Prostate gland (tissue), 2 donors: ENCODE results near the gene SLC28A1. TPM values are rescaled to one million over a fixed set of nuclear protein-coding genes. Genes with fewer than 3 reads are reported as not detected.

ENCODE experiments used
- DNase-seq: peaks from one replicate; pipeline ENCODE4 v3.0.0-alpha.2; 2019; ENCODE audit warnings: low spot score
- H3K27ac ChIP-seq, 2 donors: fragments of 200-600 bp; sonication (generic); 2 replicates each; pipeline ENCODE4 v1.5.1; 2017 to 2019
- H3K27me3 ChIP-seq: fragments of 200-600 bp; sonication (generic); replicated peaks from 2 replicates; pipeline ENCODE4 v1.5.1; 2019; ENCODE audit not compliant: insufficient read depth
- H3K36me3 ChIP-seq, 2 donors: fragments of 200-600 bp; sonication (generic); 1 replicate in 1 of 2; 2 replicates in 1 of 2; pipeline versions ENCODE4 v1.5.1 to v1.8.1; 2017 to 2019
- H3K4me1 ChIP-seq: fragments of 200-600 bp; sonication (generic); replicated peaks from 2 replicates; pipeline ENCODE4 v1.5.1; 2019
- H3K4me3 ChIP-seq, 2 donors: fragments of 200-600 bp; sonication (generic); 2 replicates each; pipeline ENCODE4 v1.5.1; 2017 to 2019
- H3K9me3 ChIP-seq: fragments of 200-600 bp; sonication (generic); 2 replicates; pipeline ENCODE4 v1.5.1; 2017
- POLR2A ChIP-seq: fragments of 450-650 bp; IDR thresholded peaks from one replicate; pipeline ENCODE4 v1.6.1; 2016; ENCODE audit warnings: antibody characterized with exemption, mild to moderate bottlenecking
- POLR2AphosphoS5 ChIP-seq: sonication (generic); formaldehyde crosslinking; IDR thresholded peaks from one replicate; pipeline ENCODE4 v1.6.1; 2017; ENCODE audit warnings: antibody characterized with exemption
- WGBS: methylation state at CpG from one replicate; pipeline ENCODE4 v1.1.5; 2018; 5-methylcytosine and 5-hydroxymethylcytosine counted together
- intact Hi-C: fragments of 100-400 bp; cut with DNase I; formaldehyde crosslinking; loops from one replicate; pipeline ENCODE4 v1.14.2; 2022
- total RNA-seq, 2 donors: library from RNA; depleted of rRNA; stranded (reverse); fragments of >200 nt; gene quantifications; one replicate each; pipeline ENCODE4 v1.1.0, GENCODE V29; 2016
- TF ChIP-seq, protein P1 (sequence below), 4 experiments: fragments of 200-600 bp in 2 of 4; fragments of 450-650 bp in 2 of 4; sonication (generic) in 2 of 4; IDR thresholded peaks; 1 replicate in 3 of 4; 2 replicates in 1 of 4; pipeline ENCODE4 v1.5.1; 2016 to 2019; ENCODE audit warnings: antibody characterized with exemption in 4 of 4, mild to moderate bottlenecking in 2 of 4, moderate library complexity in 2 of 4

SLC28A1 gene
- total RNA-seq, 2 donors from 2014 or later: not detected

DNA sequence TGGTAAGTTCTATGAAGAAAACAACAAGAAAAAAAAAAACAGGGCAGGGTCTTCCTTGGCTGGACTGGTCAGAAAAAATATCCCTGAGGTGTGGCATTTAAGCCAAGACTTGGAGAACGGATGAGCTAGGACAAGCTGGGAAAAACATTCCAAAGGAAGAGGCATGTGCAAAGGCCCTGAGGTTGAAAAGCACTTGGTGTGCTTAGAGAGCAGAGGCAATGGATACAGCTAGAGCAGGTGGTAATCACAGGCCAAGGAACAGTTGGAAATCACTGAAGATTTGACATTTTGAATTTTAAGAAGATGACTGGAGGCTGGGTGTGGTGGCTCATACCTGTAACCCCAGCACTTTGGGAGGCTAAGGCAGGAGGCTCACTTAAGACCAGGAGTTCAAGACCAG lies 54.3 kb downstream of the SLC28A1 start:
- H3K27ac ChIP-seq: no peak overlapping the region
- H3K36me3 ChIP-seq: no peaks in the 10 kb centered on the region
- no peaks in the 10 kb centered on the region for H3K27me3 ChIP-seq
- 96% methylated on average over 1 of the region's 1 CpG for WGBS
- no peaks in the 10 kb centered on the region for H3K4me1 ChIP-seq
- TF ChIP-seq POLR2AphosphoS5: no peak
- TF ChIP-seq POLR2A: no peak
- TF ChIP-seq, protein P1, sequence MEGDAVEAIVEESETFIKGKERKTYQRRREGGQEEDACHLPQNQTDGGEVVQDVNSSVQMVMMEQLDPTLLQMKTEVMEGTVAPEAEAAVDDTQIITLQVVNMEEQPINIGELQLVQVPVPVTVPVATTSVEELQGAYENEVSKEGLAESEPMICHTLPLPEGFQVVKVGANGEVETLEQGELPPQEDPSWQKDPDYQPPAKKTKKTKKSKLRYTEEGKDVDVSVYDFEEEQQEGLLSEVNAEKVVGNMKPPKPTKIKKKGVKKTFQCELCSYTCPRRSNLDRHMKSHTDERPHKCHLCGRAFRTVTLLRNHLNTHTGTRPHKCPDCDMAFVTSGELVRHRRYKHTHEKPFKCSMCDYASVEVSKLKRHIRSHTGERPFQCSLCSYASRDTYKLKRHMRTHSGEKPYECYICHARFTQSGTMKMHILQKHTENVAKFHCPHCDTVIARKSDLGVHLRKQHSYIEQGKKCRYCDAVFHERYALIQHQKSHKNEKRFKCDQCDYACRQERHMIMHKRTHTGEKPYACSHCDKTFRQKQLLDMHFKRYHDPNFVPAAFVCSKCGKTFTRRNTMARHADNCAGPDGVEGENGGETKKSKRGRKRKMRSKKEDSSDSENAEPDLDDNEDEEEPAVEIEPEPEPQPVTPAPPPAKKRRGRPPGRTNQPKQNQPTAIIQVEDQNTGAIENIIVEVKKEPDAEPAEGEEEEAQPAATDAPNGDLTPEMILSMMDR (IDR thresholded peaks at IDR 0.05): no peak
- DNase-seq: no peak
- no peak overlapping the region for H3K4me3 ChIP-seq
- no peaks in the 10 kb centered on the region for H3K9me3 ChIP-seq
- intact Hi-C loops: no loop called here

DNA sequence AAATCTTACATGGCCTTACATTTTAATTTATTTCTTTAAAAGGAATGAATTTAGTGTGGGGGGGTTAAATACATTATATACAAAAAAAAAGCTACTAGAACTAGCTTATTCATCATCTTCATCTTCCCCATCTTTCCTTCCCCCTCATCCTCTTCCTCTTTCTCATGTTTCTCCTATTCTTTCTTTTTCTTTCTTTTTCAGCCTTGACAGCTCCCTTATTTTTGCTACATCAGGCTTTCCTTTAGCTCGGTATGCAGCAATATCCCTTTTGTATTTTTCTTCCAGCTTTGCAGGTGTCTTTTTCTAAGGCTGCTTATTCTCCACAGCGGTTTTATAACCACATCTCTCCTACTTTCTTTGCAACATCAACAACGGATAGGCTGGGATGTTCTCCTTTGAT lies 55.9 kb downstream of the SLC28A1 start:
- WGBS: 65% methylated on average over 3 of the region's 3 CpGs
- H3K4me1 ChIP-seq: no peaks in the 10 kb centered on the region
- H3K4me3 ChIP-seq: no peak overlapping the region
- H3K27ac ChIP-seq: no peak overlapping the region
- H3K36me3 ChIP-seq: no peaks in the 10 kb centered on the region
- no peak for DNase-seq
- TF ChIP-seq, protein P1 (IDR thresholded peaks at IDR 0.05): no peak
- TF ChIP-seq POLR2A: no peak
- TF ChIP-seq POLR2AphosphoS5: no peak
- H3K9me3 ChIP-seq: no peaks in the 10 kb centered on the region
- no peaks in the 10 kb centered on the region for H3K27me3 ChIP-seq
- intact Hi-C loops: no loop called here

DNA sequence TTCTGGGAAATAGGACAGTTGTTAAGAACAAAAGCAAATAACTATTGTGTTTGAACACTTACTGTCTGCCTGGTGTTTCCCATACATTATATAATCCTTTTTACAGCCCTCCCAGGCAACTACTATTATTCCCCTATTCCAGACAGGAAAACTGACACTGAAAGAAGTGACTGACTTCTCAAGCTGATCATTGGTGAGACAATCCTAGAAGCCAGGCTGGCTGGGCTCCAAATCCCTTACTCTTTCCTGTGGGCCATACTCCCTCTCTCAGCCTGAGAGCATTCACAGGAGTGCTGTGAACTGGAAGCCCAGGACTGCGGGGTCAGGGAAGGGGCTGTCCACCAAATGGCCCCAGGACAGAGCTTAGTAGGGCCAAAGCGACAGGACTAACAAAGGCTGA lies 58.0 kb downstream of the SLC28A1 start:
- WGBS: 100% methylated on average over 2 of the region's 2 CpGs
- no peak for DNase-seq
- H3K27ac ChIP-seq: no peak overlapping the region
- no peaks in the 10 kb centered on the region for H3K36me3 ChIP-seq
- no peaks in the 10 kb centered on the region for H3K27me3 ChIP-seq
- intact Hi-C loops: no loop called here
- no peak overlapping the region for H3K4me3 ChIP-seq
- H3K9me3 ChIP-seq: no peaks in the 10 kb centered on the region
- H3K4me1 ChIP-seq: no peaks in the 10 kb centered on the region
- TF ChIP-seq POLR2A (no peak), POLR2AphosphoS5 (no peak)
- TF ChIP-seq, protein P1 (IDR thresholded peaks at IDR 0.05): no peak

DNA sequence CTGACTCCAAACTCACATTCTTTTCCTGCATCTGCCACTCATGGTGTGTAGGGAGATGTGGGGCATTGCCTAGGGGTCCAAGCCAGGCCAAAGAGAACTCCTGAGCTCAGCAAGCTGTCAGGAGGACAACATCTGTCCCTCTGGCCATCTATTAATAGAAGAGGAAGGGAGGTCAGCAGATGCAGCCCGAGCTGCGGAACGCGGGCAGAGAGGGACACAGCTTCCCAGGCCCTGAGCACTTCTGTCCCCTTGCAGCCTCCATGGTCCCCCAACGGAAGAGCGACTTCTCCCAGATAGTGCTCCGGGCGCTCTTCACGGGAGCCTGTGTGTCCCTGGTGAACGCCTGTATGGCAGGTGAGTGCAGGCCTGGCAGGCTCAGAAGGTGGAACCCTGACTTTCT lies 59.8 kb downstream of the SLC28A1 start:
- Histone ChIP-seq H3K4me1 (no peaks in the 10 kb centered on the region), H3K27ac (no peak overlapping the region), H3K36me3 (no peaks in the 10 kb centered on the region), H3K27me3 (no peaks in the 10 kb centered on the region), H3K4me3 (no peak overlapping the region), H3K9me3 (no peaks in the 10 kb centered on the region)
- DNase-seq: no peak
- TF ChIP-seq, protein P1 (IDR thresholded peaks at IDR 0.05): no peak
- no peak for TF ChIP-seq POLR2AphosphoS5
- TF ChIP-seq POLR2A: no peak
- intact Hi-C loops: no loop called here
- WGBS: 90% methylated on average over 10 of the region's 10 CpGs

DNA sequence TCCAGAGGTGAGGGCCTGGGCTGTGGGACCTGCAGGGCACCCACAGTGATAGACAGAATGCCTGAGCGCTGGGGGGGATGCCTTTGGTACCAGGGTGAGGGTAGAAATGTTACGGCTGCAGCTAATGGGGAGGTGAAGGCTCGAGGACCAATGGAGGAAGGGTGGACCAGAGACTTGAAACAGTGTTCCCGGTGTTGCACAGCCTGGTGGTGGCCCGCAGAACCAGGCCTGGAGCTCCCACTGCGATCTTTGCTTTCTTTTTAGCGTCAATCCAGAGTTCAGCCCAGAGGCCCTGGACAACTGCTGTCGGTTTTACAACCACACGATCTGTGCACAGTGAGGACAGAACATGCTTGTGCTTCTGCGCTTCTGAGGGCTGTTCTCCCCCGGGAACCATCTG lies 60.4 kb downstream of the SLC28A1 start:
- no peaks in the 10 kb centered on the region for H3K27me3 ChIP-seq
- H3K9me3 ChIP-seq: no peaks in the 10 kb centered on the region
- no peak for DNase-seq
- intact Hi-C loops: no loop called here
- H3K36me3 ChIP-seq: no peaks in the 10 kb centered on the region
- 86% methylated on average over 11 of the region's 11 CpGs for WGBS
- H3K27ac ChIP-seq: no peak overlapping the region
- no peak overlapping the region for H3K4me3 ChIP-seq
- H3K4me1 ChIP-seq: no peaks in the 10 kb centered on the region
- no peak for TF ChIP-seq POLR2A
- no peak for TF ChIP-seq POLR2AphosphoS5
- TF ChIP-seq, protein P1 (IDR thresholded peaks at IDR 0.05): no peak
